ENCODE measurements around the gene ACOT12.
"Not testable (repeated sequence)": the region's sequence is repeated elsewhere in the genome, so short reads cannot be mapped to it uniquely, and the experiment has no call there.

The ACOT12 gene

GRCh38 chr5:81338213-81338612 lies 55.7 kb downstream of the ACOT12 start:
- not testable (repeated sequence) for DNase-seq (ENCODE audit: low spot score)

- no peak for DNase-seq (ENCODE audit: low spot score)
Measured at GRCh38 chr5:81337803-81338202, 56.1 kb downstream of the ACOT12 start.

- DNase-seq (ENCODE audit: low spot score), result no peak
Measured at GRCh38 chr5:81336556-81336955, 57.4 kb downstream of the ACOT12 start.

GRCh38 chr5:81335946-81336345 lies 58.0 kb downstream of the ACOT12 start:
- DNase-seq (ENCODE audit: low spot score), result no peak

- DNase-seq (ENCODE audit: low spot score), result no peak
Measured at GRCh38 chr5:81334304-81335061, 59.5 kb downstream of the ACOT12 start.

GRCh38 chr5:81326554-81326953 lies 67.4 kb downstream of the ACOT12 start:
- no peak for DNase-seq (ENCODE audit: low spot score)

GRCh38 chr5:81317536-81317935 lies 76.4 kb downstream of the ACOT12 start:
- no peak for DNase-seq (ENCODE audit: low spot score)

- no peak for DNase-seq (ENCODE audit: low spot score)
Measured at GRCh38 chr5:81316571-81316970, 77.4 kb downstream of the ACOT12 start.

GRCh38 chr5:81315830-81316229 lies 78.1 kb downstream of the ACOT12 start:
- DNase-seq (ENCODE audit: low spot score), result no peak

- DNase-seq (ENCODE audit: low spot score), result no peak
Measured at GRCh38 chr5:81315336-81315735, 78.6 kb downstream of the ACOT12 start.

- DNase-seq (ENCODE audit: low spot score), result no peak
Measured at GRCh38 chr5:81314581-81314980, 79.4 kb downstream of the ACOT12 start.

- DNase-seq (ENCODE audit: low spot score), result no peak
Measured at GRCh38 chr5:81313686-81314085, 80.2 kb downstream of the ACOT12 start.

GRCh38 chr5:81313278-81313677 lies 80.7 kb downstream of the ACOT12 start:
- DNase-seq (ENCODE audit: low spot score), result no peak

- DNase-seq (ENCODE audit: low spot score), result no peak
Measured at GRCh38 chr5:81310402-81311063, 83.4 kb downstream of the ACOT12 start.

- no peak for DNase-seq (ENCODE audit: low spot score)
Measured at GRCh38 chr5:81308836-81309235, 85.1 kb downstream of the ACOT12 start.

GRCh38 chr5:81305785-81306184 lies 88.1 kb downstream of the ACOT12 start:
- DNase-seq (ENCODE audit: low spot score), result no peak

GRCh38 chr5:81303563-81303962 lies 90.4 kb downstream of the ACOT12 start:
- no peak for DNase-seq (ENCODE audit: low spot score)

- no peak for DNase-seq (ENCODE audit: low spot score)
Measured at GRCh38 chr5:81302596-81302995, 91.3 kb downstream of the ACOT12 start.

GRCh38 chr5:81301271-81302015 lies 92.5 kb downstream of the ACOT12 start, which contains the start of gene ZCCHC9:
ZCCHC9 (plus strand) TSS chr5:81301587; CDS start chr5:81304758, 3,171 bp downstream.
- peak; percentile 96 for DNase-seq (ENCODE audit: low spot score)

GRCh38 chr5:81300921-81301270 lies 93.0 kb downstream of the ACOT12 start:
- no peak for DNase-seq (ENCODE audit: low spot score)

GRCh38 chr5:81297531-81297930 lies 96.4 kb downstream of the ACOT12 start:
- no peak for DNase-seq (ENCODE audit: low spot score)

- not testable (repeated sequence) for DNase-seq (ENCODE audit: low spot score)
Measured at GRCh38 chr5:81294021-81294420, 99.9 kb downstream of the ACOT12 start.

GRCh38 chr5:81292130-81292529 lies 101.8 kb downstream of the ACOT12 start:
- no peak for DNase-seq (ENCODE audit: low spot score)
